ENCODE measurements around the gene SLC4A1AP.
A peak's percentile ranks its signal among the peaks of the same experiment; 100 is the strongest.

The SLC4A1AP gene

DNA sequence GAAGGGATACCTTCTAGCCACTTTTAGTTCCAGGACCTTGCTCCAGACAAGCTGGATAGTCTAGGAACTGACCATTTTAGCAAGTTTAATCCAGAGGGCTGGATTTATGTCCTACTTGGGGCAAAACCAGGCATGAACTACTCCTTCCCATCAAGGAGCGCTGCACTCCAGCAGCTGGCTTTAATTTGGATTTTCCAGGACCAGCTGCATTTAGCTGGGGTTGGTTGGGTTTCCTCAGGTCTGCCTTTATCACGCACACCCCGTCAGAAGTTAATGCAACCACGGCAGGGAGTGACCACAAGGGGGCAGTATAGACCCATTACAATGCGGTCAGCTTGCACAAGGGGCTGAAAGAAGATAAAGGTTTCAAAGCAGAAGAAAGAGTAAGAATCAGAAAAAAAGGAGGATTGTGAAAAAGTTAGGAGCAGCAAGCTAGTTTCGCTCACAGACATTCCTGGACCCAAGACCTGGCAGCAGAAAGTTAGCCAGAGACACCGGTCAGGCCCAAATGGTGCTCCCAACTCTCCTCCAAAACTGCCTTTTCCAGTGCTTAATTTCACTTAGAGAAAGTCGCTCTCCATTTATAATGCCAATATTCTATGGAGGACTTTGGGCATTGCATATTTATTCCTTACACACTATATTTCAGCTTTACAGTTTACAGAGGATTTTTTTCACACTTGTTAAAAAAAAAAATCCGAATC lies 40.1 kb downstream of the SLC4A1AP start:
- DNase-seq, result peak; percentile 86

DNA sequence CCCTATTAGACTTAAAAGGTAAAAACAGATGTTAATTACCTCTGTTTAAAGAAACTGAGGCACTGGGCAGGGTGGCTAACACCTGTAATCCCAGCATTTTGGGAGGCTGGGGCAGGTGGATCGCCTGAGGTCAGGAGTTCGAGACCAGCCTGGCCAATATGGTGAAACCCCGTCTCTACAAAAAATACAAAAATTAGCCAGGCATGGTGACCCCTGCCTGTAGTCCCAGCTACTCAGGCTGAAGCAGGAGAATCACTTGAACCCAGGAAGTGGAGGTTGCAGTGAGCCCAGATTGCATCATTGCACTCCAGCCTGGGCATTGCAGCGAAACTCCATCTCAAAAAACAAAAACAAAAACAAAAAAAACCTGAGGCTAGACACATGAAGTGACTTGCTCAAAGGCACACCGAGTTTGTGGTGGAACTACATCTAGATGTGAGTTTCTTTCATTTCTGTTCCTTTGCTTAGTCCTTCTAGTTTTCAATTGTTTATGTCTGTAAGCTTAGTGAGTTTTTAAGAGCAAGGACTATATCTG lies 40.7 kb downstream of the SLC4A1AP start:
- DNase-seq, result no peak

DNA sequence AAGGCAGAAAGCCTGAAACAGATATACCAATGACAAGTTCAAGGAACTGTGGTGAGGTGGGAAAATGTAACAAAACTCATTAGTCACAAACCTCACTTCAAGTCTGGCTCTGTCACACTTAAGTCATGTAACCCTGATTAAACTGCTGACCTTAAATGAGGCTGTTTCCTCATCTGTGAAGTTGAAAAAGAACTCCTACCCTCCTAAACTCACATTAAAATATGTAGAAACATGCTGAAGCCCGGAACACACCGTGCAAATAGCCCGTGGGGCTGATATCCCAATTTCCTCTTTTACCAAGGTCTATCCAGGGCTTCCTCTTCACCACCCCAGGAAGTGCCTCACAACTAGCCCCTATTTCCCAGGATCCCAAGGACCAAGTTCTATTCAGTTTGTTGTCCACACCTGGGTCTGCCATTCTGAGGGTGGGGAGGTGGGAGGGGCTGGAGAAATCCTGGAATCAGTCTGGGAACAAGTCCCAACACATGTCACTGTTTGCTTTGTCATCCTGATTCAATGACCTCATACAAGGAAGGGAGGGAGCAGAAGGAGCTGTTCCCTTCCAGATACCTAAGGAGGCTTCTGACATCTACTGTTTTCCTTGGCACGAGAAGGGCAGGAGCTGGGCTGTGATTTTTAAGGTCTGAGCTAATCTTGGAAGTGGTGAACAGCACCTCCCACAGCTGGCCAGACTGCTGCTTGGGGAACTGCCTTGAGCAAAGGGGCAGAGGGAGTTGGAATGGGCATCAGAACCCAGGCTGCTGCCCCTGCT lies 42.3 kb downstream of the SLC4A1AP start:
- no peak for DNase-seq

DNA sequence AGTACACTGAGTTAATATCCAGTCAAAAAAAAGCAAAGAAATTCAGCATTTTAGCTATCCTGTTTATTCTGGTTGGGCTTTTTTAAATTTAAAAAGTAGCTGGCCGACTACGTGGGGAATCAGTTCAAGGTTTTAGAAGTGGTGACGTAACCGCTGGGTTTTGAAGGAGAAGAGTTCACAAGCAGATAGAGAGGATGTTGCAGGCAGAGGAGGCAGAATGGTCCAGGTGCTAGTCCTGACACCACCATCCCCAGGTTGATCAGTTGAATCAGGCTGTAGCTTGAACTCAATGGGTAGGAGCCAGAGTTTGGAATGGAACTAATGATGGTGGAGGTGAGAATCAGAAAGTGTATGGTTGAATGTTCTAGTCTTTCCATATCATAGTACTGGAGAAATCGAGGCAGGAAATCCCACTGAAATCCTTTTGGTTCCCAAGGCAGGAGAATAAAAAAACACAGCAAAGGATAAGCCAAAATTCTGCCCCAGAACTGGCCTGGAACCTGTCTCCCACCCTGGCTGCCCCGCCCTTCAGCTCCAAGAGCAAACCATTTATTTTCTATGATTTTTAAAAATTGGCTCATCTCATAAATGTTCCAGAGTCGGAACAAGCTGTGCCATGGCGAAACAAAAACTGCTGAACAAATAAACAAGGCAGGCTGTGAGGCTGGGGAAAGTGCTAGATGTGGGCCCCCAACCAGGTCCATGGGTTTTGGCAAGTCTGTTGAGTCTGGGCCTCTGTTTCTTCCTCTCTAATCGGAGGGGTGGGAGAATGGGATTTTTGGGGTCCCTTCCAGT lies 44.0 kb downstream of the SLC4A1AP start:
- no peak for DNase-seq

DNA sequence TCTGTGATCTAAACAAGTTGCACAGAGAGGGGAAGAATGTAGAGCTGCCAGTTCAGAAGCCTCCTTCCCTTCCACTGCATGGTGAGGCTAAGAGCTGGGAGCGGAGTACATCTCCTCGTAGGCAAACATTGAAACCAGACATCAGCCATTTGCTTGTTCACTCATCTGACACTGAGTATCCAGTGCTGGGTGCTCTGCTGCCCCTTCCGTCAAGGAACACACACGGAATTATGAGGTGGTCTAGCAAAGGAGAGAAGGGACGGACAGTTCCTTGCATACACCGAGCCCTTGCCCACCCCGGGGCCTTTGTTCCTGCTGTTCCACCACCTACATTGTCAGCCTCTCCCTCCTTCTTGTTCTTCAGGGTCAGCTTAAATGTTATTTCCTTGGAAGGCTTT lies 44.6 kb downstream of the SLC4A1AP start:
- no peak for DNase-seq

- DNase-seq, result no peak
Measured at GRCh38 chr2:27708666-27709065, 45.0 kb downstream of the SLC4A1AP start.

DNA sequence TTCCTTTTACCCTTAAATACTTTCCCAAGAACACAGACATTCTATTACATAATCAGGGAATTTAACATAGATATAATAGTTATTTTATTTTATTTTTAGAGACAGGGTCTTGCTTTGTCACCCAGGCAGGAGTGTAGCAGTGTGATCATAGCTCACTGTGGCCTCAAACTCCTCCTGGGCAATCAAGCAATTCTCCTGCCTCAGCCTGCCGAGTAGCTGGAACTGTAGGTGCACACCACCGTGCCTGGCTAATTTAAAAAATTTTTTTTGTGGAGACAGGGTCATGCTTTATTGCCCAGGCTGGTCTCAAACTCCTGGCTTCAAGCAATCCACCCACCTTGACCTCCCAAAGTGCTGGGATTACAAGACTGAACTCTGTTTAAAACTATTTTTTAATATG lies 45.6 kb downstream of the SLC4A1AP start:
- DNase-seq, result no peak

DNA sequence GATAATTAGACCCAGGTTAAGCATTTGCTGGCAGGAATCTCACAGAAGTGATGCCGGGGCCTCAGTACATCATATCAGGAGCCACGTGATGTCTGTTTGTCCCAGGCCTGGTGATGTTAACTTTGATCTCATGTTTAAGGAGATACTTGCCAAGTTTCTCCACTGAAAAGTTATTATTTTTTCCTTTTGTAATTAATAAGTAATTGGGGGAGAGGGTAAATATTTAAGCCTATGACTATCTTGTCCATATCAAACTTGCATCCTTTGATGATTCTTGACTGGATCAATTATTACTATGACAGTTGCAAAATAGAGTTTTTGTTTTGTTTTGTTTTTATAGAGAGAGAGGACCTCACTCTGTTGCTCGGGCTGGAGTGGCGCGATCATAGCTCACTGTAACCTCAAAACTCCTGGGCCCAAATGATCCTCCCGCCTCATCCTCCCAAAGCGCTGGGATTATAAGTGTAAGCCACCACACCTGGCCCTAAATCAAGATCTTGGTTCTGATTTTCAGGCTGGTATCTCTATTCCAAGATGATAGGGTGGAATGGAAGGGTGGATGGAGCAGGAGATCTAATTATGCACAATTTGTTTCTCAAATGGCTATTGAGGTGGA lies 46.4 kb downstream of the SLC4A1AP start:
- no peak for DNase-seq

- no peak for DNase-seq
Measured at GRCh38 chr2:27710640-27711430, 47.1 kb downstream of the SLC4A1AP start.

DNA sequence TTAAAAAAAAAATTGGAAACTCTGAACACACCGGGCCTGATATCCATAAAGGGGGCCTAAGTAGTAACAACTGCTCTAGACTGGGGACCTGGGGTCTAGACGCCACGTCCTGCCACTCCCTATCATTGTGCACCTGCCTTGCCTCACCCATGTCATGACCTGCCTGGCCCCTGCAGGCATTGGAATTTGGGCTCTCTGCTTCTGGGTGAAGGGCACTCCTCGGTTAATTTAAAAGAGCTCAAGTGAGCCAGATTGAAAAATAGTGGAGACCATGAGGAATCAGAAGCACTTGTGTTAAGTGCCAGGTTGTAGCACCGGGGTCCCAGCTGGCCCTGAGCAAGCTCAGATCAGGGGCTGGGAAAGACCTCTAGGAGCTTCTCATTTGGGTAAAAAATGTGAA lies 48.1 kb downstream of the SLC4A1AP start:
- no peak for DNase-seq

- no peak for DNase-seq
Measured at GRCh38 chr2:27712522-27712921, 48.8 kb downstream of the SLC4A1AP start.

DNA sequence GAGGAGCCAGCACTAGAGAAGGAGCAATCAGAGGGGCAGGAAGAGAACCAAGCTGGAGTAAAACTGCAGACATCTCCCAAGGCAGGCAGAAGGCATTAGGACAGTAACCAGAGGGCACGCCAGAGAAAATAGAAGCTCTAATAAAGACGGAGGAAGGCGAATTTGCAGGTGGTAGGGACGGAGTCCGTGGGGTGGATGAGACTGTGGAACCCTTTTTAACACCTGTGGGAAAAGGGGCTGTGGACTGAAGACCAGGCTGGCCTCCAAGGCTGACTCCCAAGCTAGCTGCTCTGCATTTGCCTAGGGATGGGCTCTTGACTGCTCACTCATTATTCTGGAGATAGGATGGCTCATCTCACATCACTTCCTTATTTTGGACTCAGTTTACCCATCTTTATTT lies 49.5 kb downstream of the SLC4A1AP start:
- no peak for DNase-seq

DNA sequence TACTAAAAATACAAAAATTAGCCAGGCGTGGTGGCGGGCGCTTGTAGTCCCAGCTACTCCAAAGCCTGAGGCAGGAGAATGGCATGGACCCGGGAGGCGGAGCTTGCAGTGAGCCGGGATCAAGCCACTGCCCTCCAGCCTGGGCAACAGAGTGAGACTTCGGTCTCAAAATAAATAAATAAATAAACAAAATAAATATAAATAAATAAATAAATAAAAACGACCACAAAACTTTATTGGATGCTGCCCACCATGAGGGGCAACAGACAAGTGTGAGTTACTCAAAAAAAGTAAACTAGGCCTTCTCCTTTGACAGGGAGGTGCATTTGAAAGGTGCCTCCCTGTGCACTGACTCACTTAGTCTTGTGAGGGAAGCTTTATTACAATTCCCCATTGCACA lies 50.4 kb downstream of the SLC4A1AP start:
- no peak for DNase-seq

DNA sequence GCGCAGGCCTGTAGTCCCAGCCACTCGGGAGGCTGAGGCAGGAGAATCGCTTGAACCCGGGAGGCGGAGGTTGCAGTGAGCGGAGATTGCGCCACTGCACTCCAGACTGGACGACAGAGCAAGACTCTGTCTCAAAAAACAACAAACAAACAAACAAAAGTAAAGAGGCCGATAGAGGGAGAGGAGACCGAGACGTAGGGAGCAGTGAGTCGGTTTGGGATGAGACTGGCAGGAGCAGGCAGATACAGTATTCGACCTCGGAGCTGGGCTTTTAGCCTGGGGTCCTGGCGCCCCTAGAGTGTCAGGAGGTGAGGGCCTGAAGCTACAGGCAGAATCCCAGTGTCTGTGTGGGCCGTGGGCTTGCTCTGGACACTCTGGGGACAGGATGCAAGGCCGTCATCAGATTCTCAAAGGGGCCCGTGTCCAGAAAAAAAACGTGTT lies 51.2 kb downstream of the SLC4A1AP start:
- no peak for DNase-seq

DNA sequence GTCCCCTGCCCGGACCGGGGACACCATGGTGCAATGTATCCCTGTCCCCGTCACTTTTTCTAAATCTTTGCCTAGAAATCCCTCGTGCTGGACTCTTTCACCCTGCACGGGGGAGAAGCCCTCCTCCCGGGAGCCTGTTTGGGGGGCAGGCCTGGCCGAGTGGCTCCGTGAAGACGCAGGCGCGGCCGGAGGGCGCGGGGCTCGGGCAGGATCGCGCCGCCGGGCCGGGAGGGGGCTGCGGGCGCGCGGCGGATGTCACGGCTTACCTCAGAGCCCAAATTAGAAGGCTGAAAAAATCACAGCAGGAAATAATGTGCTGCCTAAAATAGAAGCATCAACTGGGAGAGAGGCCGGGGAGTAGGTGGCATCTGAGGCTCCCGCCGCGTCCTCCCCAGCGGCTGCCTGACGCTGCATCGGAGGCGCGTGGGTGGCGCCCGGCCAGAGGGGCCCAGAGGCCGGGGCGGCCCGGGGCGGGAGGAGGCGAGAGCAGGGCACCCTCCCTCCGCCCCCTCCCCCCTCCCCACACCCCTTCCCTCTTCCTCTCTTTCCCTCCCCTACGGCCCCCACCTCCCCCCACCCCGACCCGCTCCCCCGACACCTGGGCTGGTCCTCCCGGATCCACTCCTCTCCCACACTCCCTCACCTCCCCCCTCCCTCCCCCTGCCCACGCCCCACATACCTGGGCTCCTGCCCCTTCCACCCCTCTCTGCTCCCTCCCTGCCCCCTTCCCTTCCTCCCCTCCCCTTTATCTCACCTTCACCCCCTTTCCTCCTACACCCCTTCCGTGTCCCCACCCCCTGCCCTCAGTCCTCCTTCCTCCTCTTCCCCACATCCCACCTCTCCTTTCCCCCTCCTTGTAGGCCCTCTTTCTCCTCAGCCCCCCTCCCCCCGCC lies 51.9 kb downstream of the SLC4A1AP start:
- DNase-seq, result peak; percentile 42

- no peak for DNase-seq
Measured at GRCh38 chr2:27716301-27717069, 52.8 kb downstream of the SLC4A1AP start.

DNA sequence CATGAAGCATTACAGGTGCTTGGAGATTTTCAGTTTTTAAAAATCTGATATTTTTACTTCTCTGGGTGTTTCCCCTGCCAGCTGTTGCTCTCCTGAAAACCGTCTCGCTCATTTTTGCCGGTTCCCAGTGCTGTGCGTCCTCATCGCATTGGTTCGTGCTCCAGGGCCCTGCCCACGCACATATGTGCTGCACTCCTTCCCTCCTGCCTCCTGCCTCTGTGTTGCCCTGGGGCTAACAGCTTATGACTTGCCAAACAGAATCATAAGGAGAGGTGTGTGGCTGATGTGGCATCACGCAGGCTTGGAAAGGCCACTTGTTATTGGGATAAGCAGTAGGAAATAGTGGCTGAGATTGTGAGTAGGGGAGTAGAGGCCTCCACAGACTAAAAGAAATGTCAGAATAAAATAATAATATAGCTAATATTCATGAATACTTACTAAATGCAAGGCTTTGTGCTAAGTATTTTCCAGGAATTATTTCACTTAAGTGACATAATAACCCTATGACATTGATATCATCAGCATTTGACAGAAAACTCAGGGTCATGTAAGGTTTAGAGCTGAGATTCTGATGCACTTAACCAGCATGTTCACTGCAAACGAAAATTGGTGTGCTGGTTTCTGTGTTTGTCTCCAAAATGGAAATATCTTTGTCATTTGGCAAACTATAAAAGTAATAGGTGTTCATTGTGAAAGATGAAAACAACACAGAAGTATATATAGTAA lies 53.5 kb downstream of the SLC4A1AP start:
- no peak for DNase-seq

GRCh38 chr2:27720004-27720551 lies 56.4 kb downstream of the SLC4A1AP start:
- peak; percentile 57 for DNase-seq

DNA sequence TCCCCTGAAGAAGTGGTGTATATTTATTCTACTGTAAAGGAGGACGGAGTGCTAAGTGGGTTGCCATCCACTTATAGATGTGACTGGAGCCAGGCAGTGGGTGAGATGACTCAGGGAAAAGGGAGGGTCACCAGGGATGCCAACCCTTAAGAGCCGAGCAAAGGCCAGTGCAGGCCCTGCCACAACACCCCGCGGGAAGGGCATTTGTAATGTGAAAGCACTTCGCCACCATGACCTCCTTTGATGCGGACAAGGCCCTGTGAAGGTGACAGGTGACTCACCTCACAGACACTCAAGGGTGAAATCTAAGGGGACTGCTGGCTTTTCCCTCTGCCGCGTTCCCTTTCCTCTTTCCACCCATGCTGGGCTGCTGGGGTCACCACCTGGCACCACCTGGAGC lies 57.6 kb downstream of the SLC4A1AP start:
- no peak for DNase-seq
